CD4-positive, alpha-beta T cell (primary cell): ENCODE data around the gene OXCT1. TPM values are rescaled to one million over a fixed set of nuclear protein-coding genes. Genes with fewer than 3 reads are reported as not detected.

Experiments used
- ATAC-seq: fragments of 200-7000 bp; cut with Tn5 transposase; one replicate; pipeline ENCODE4 v1.10.0; 2022; ENCODE audit warnings: mild to moderate bottlenecking; ENCODE audit not compliant: poor library complexity
- CTCF ChIA-PET: fragments of 350-600 bp; sonication (Branson Sonifier 250); formaldehyde crosslinking; loops from one replicate; lab custom pipeline; 2021; ENCODE audit warnings: antibody characterized with exemption, inconsistent platforms; lab: Charles Lee
- POLR2A ChIA-PET: fragments of 350-600 bp; sonication (Branson Sonifier 250); formaldehyde crosslinking; loops from one replicate; lab custom pipeline; 2021; ENCODE audit warnings: antibody characterized with exemption, inconsistent platforms; lab: Charles Lee
- DNase-seq, 14 experiments: peaks; one replicate each; pipeline ENCODE4 v3.0.0-alpha.2; 2013 to 2020; ENCODE audit warnings: mixed read lengths in 2 of 14
- H3K27ac ChIP-seq, 2 donors: one replicate each; pipeline versions ENCODE4 v1.5.1 to v1.7.0; 2013; ENCODE audit warnings: low read length in 2 of 2, low read depth in 1 of 2, mild to moderate bottlenecking in 1 of 2
- H3K27me3 ChIP-seq, 2 experiments: 1 replicate in 1 of 2; 2 replicates in 1 of 2; pipeline versions ENCODE4 v1.6.1 to v1.7.0; 2013; ENCODE audit warnings: low read length in 2 of 2, control low read depth in 1 of 2, mild to moderate bottlenecking in 1 of 2, moderate library complexity in 1 of 2; ENCODE audit not compliant: insufficient read depth in 2 of 2, control insufficient read depth in 1 of 2
- H3K36me3 ChIP-seq: one replicate; pipeline ENCODE4 v1.6.1; 2013; ENCODE audit warnings: low read length, control low read depth; ENCODE audit not compliant: insufficient read depth
- H3K4me1 ChIP-seq: one replicate; pipeline ENCODE4 v1.6.1; 2013; ENCODE audit warnings: low read length, control low read depth; ENCODE audit not compliant: insufficient read depth
- H3K4me3 ChIP-seq: one replicate; pipeline ENCODE4 v1.5.1; 2013; ENCODE audit warnings: mild to moderate bottlenecking, low read length, moderate library complexity
- H3K9me3 ChIP-seq, 2 experiments: 1 replicate in 1 of 2; 2 replicates in 1 of 2; pipeline versions ENCODE4 v1.6.1 to v1.7.0; 2013; ENCODE audit warnings: low read length in 2 of 2, mild to moderate bottlenecking in 2 of 2, control low read depth in 1 of 2, moderate library complexity in 1 of 2; ENCODE audit not compliant: control insufficient read depth in 1 of 2, insufficient read depth in 1 of 2
- H3K27ac Mint-ChIP-seq: one replicate; pipeline ENCODE4 v1.8.0; 2020; ENCODE audit warnings: mixed read lengths
- H3K27me3 Mint-ChIP-seq: one replicate; pipeline ENCODE4 v1.8.0; 2021; ENCODE audit warnings: mixed read lengths
- H3K36me3 Mint-ChIP-seq: one replicate; pipeline ENCODE4 v1.8.0; 2021; ENCODE audit warnings: low read depth, mixed read lengths
- H3K4me1 Mint-ChIP-seq: one replicate; pipeline ENCODE4 v1.8.0; 2021; ENCODE audit warnings: low read depth, mixed read lengths
- H3K4me3 Mint-ChIP-seq: one replicate; pipeline ENCODE4 v1.8.0; 2020; ENCODE audit warnings: mild to moderate bottlenecking, mixed read lengths
- H3K9me3 Mint-ChIP-seq: one replicate; pipeline ENCODE4 v1.8.0; 2020; ENCODE audit warnings: mixed read lengths
- intact Hi-C, 2 experiments: fragments of 100-400 bp; cut with DNase I in 1 of 2; cut with micrococcal nuclease in 1 of 2; formaldehyde crosslinking; loops; one replicate each; pipeline versions ENCODE4 v1.15.1 to v1.9.0; 2023 to 2025; cut with DNase I, micrococcal nuclease
- total RNA-seq, 174 experiments: library from RNA in 2 of 174; stranded (reverse) in 2 of 174; gene quantifications; one replicate each; pipeline ENCODE4 v1.2.3 and lab custom pipeline; 2021 to 2026
- TF ChIP-seq, protein P1 (sequence below): fragments of 200-600 bp; IDR thresholded peaks from one replicate; pipeline ENCODE4 v1.8.0; 2022; ENCODE audit warnings: antibody characterized with exemption, mild to moderate bottlenecking

Gene OXCT1
- total RNA-seq, 2 experiments from 2014 or later, result 14.7 to 15.3 TPM

DNA sequence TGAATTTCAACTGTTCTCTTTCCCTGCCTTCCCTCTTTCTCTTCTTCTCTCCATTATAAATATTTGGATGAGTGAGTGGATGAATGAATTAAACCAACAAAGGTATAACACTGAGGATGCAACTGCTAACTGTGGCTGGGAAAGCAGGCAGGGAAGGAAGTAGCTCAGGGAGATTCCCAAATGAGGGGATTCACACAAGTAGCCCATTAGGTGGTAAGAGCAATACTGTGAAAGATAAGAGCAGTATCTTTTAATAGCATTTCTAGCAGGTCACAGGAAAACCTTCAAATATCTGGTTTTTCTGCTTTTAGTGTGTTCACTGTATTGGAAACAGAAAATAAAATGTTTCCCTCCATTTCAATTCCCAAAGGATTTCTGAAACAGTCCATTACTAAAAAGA is 105.6 kb downstream of the OXCT1 start:
- H3K9me3 Mint-ChIP-seq, result no peaks in the 10 kb centered on the region
- DNase-seq, result no peak
- H3K4me3 ChIP-seq, result no peak overlapping the region

DNA sequence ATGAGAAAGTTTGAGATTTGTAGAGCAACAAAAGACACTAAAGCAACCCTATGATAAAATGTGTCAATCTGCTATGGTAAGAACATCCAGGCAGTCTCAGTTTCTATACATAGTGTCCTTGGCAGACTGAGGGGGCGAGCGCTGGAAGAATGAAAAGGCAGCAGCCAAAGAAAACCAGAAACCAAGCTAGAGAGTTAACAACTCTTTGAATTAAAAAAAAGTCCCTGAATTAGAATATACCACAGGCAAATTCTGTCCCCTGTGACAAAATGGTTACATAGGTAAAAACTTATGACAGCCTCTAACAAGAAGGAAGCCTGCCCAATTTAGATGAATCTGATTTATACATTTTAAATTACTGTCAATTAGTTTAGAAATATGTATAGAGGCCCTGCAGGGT is 106.7 kb downstream of the OXCT1 start:
- Mint-ChIP-seq H3K36me3 (peaks cover 93% of the 10 kb centered on the region), H3K4me3 (no peak overlapping the region), H3K9me3 (no peaks in the 10 kb centered on the region), H3K27ac (no peak overlapping the region), H3K4me1 (peaks cover 6% of the 10 kb centered on the region), H3K27me3 (no peaks in the 10 kb centered on the region)
- Histone ChIP-seq H3K4me1 (no peaks in the 10 kb centered on the region), H3K36me3 (peaks cover 46% of the 10 kb centered on the region), H3K9me3 (no peaks in the 10 kb centered on the region), H3K4me3 (no peak overlapping the region), H3K27ac (no peak overlapping the region), H3K27me3 (no peaks in the 10 kb centered on the region)
- CTCF ChIA-PET, result no interaction called here
- DNase-seq (no peak), ATAC-seq (no peak)
- intact Hi-C loops, result no loop called here
- POLR2A ChIA-PET, result no interaction called here
- TF ChIP-seq, protein P1, sequence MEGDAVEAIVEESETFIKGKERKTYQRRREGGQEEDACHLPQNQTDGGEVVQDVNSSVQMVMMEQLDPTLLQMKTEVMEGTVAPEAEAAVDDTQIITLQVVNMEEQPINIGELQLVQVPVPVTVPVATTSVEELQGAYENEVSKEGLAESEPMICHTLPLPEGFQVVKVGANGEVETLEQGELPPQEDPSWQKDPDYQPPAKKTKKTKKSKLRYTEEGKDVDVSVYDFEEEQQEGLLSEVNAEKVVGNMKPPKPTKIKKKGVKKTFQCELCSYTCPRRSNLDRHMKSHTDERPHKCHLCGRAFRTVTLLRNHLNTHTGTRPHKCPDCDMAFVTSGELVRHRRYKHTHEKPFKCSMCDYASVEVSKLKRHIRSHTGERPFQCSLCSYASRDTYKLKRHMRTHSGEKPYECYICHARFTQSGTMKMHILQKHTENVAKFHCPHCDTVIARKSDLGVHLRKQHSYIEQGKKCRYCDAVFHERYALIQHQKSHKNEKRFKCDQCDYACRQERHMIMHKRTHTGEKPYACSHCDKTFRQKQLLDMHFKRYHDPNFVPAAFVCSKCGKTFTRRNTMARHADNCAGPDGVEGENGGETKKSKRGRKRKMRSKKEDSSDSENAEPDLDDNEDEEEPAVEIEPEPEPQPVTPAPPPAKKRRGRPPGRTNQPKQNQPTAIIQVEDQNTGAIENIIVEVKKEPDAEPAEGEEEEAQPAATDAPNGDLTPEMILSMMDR, result no peak

More for the DNA sequence above, 105.6 kb downstream of the OXCT1 start:
- no peaks in the 10 kb centered on the region for H3K9me3 ChIP-seq
- CTCF ChIA-PET, result interaction anchor here (0.7 kb wide), 1 partner anchor 26 kb away, joined by 3 read pairs; no protein-coding TSS in a partner anchor
- POLR2A ChIA-PET, result no interaction called here
- TF ChIP-seq, protein P1, result no peak
- Mint-ChIP-seq H3K27me3 (no peaks in the 10 kb centered on the region), H3K4me1 (peaks cover 6% of the 10 kb centered on the region), H3K27ac (no peak overlapping the region), H3K36me3 (peaks cover 90% of the 10 kb centered on the region), H3K4me3 (no peak overlapping the region)
- H3K4me1 ChIP-seq, result no peaks in the 10 kb centered on the region
- intact Hi-C loops, result no loop called here
- peaks cover 36% of the 10 kb centered on the region for H3K36me3 ChIP-seq
- H3K27ac ChIP-seq, result no peak overlapping the region
- no peak for ATAC-seq
- no peaks in the 10 kb centered on the region for H3K27me3 ChIP-seq

DNA sequence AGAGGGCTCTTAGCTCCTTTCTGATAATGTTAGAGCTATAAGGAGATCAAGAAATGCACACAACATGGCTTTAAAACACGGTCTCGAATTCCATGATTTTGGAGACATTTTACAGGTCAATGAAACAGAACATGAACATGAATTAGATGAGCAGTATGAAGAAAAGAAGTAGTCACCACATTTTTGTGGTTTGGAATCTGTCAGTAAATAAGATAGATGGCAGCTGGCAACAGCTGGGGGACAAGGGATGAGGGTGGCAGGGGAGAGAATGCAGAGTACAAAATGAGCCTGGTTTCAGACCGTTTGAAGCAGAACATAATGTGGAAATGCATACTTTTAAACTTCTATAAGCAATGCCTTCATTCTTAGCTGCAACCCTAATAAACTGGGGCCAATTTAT is 107.1 kb downstream of the OXCT1 start:
- CTCF ChIA-PET, result no interaction called here
- no peak for DNase-seq
- POLR2A ChIA-PET, result no interaction called here
- Mint-ChIP-seq H3K27ac (no peak overlapping the region), H3K4me1 (peaks cover 6% of the 10 kb centered on the region), H3K27me3 (no peaks in the 10 kb centered on the region), H3K4me3 (no peak overlapping the region), H3K9me3 (no peaks in the 10 kb centered on the region), H3K36me3 (peaks cover 94% of the 10 kb centered on the region)
- ATAC-seq, result no peak
- Histone ChIP-seq H3K27me3 (no peaks in the 10 kb centered on the region), H3K36me3 (peaks cover 47% of the 10 kb centered on the region), H3K9me3 (no peaks in the 10 kb centered on the region), H3K27ac (no peak overlapping the region), H3K4me1 (no peaks in the 10 kb centered on the region), H3K4me3 (no peak overlapping the region)
- TF ChIP-seq, protein P1, result no peak
- intact Hi-C loops, result no loop called here
